ENCODE measurements around the gene MAP3K5.

GRCh38 chr6:136720045-136720770 is 72.1 kb downstream of the MAP3K5 start:
- TF ChIP-seq POLR2AphosphoS5 (IDR thresholded peaks at IDR 0.05) (no peak), CTCF (IDR thresholded peaks at IDR 0.05) (no peak), POLR2A (IDR thresholded peaks at IDR 0.05) (no peak), EP300 (IDR thresholded peaks at IDR 0.05) (no peak)

Measured in suprapubic skin (tissue), 4 donors.